ENCODE results near the gene BARX1. TPM values are rescaled to one million over a fixed set of nuclear protein-coding genes. Genes with fewer than 3 reads are reported as not detected.
"Not testable (repeated sequence)": the region's sequence is repeated elsewhere in the genome, so short reads cannot be mapped to it uniquely, and the experiment has no call there.

The BARX1 gene
- total RNA-seq, 2 experiments from 2014 or later: 1.8 to 1.9 TPM

GRCh38 chr9:93964685-93965084 is 9.5 kb upstream of the BARX1 start:
- no peak for ATAC-seq
- POLR2A ChIA-PET: no interaction called here
- no peaks in the 10 kb centered on the region for H3K36me3 Mint-ChIP-seq (ENCODE audit: low read depth)
- H3K4me3 Mint-ChIP-seq: no peak overlapping the region
- no peak overlapping the region for H3K27ac Mint-ChIP-seq
- no peaks in the 10 kb centered on the region for H3K9me3 Mint-ChIP-seq (ENCODE audit: low read depth)
- CTCF ChIA-PET: interaction anchor here (0.6 to 4.0 kb wide), 7 partner anchors 15 to 323 kb away, joined by 3 to 24 read pairs (median 4); no protein-coding TSS in a partner anchor
- H3K27me3 Mint-ChIP-seq: peaks cover 29% of the 10 kb centered on the region
- intact Hi-C loops (cut with DNase I, micrococcal nuclease): no loop called here
- peaks cover 14% of the 10 kb centered on the region for H3K4me1 Mint-ChIP-seq
- no peak for DNase-seq

GRCh38 chr9:93963969-93964368 is 8.8 kb upstream of the BARX1 start:
- Mint-ChIP-seq H3K9me3 (ENCODE audit: low read depth) (no peaks in the 10 kb centered on the region), H3K27me3 (peaks cover 35% of the 10 kb centered on the region), H3K36me3 (ENCODE audit: low read depth) (no peaks in the 10 kb centered on the region), H3K4me1 (peaks cover 20% of the 10 kb centered on the region), H3K27ac (no peak overlapping the region), H3K4me3 (no peak overlapping the region)
- POLR2A ChIA-PET: interaction anchor here (0.6 kb wide), 1 partner anchor 1052 kb away, joined by 7 read pairs; no protein-coding TSS in a partner anchor
- no peak for DNase-seq
- intact Hi-C loops (cut with DNase I, micrococcal nuclease): loop anchor here (1.0 kb wide), 4 partner anchors 138 to 804 kb away; no protein-coding TSS in a partner anchor
- no peak for ATAC-seq
- CTCF ChIA-PET: interaction anchor here (0.6 to 4.0 kb wide), 11 partner anchors 15 to 323 kb away, joined by 3 to 24 read pairs (median 3); no protein-coding TSS in a partner anchor

GRCh38 chr9:93963489-93963888 is 8.3 kb upstream of the BARX1 start:
- H3K27ac Mint-ChIP-seq; H3K4me3 Mint-ChIP-seq; H3K36me3 Mint-ChIP-seq (ENCODE audit: low read depth); ATAC-seq; DNase-seq; H3K9me3 Mint-ChIP-seq (ENCODE audit: low read depth): not testable (repeated sequence)
- Mint-ChIP-seq H3K4me1 (peaks cover 24% of the 10 kb centered on the region), H3K27me3 (peaks cover 38% of the 10 kb centered on the region)
- intact Hi-C loops (cut with DNase I, micrococcal nuclease): loop anchor here (1.0 kb wide), 4 partner anchors 137 to 803 kb away; no protein-coding TSS in a partner anchor
- ChIA-PET POLR2A (interaction anchor here (0.6 kb wide), 1 partner anchor 1052 kb away, joined by 7 read pairs; no protein-coding TSS in a partner anchor), CTCF (interaction anchor here (0.6 to 4.0 kb wide), 12 partner anchors 13 to 322 kb away, joined by 3 to 24 read pairs (median 4); no protein-coding TSS in a partner anchor)

GRCh38 chr9:93962561-93963440 is 7.6 kb upstream of the BARX1 start:
- Mint-ChIP-seq H3K4me1 (peaks cover 26% of the 10 kb centered on the region), H3K9me3 (ENCODE audit: low read depth) (no peaks in the 10 kb centered on the region), H3K27me3 (peaks cover 39% of the 10 kb centered on the region), H3K27ac (peak overlapping the region; percentile 65), H3K4me3 (no peak overlapping the region), H3K36me3 (ENCODE audit: low read depth) (no peaks in the 10 kb centered on the region)
- ChIA-PET CTCF (interaction anchor here (0.7 to 4.0 kb wide), 14 partner anchors 10 to 1797 kb away, joined by 3 to 24 read pairs (median 4); no protein-coding TSS in a partner anchor), POLR2A (no interaction called here)
- intact Hi-C loops (cut with DNase I, micrococcal nuclease): loop anchor here (1.0 kb wide), 4 partner anchors 136 to 802 kb away; no protein-coding TSS in a partner anchor
- DNase-seq: peak; percentile 90
- peak; percentile 76 for ATAC-seq

GRCh38 chr9:93962017-93962416 is 6.9 kb upstream of the BARX1 start:
- CTCF ChIA-PET: interaction anchor here (0.7 to 4.0 kb wide), 10 partner anchors 9 to 1798 kb away, joined by 3 to 24 read pairs (median 4); no protein-coding TSS in a partner anchor
- intact Hi-C loops (cut with DNase I, micrococcal nuclease): no loop called here
- DNase-seq (no peak), ATAC-seq (no peak)
- peaks cover 26% of the 10 kb centered on the region for H3K4me1 Mint-ChIP-seq
- H3K27ac Mint-ChIP-seq: no peak overlapping the region
- no peaks in the 10 kb centered on the region for H3K36me3 Mint-ChIP-seq (ENCODE audit: low read depth)
- H3K4me3 Mint-ChIP-seq: no peak overlapping the region
- POLR2A ChIA-PET: no interaction called here
- peaks cover 43% of the 10 kb centered on the region for H3K27me3 Mint-ChIP-seq
- H3K9me3 Mint-ChIP-seq (ENCODE audit: low read depth): no peaks in the 10 kb centered on the region

- peaks cover 26% of the 10 kb centered on the region for H3K4me1 Mint-ChIP-seq
- intact Hi-C loops (cut with DNase I, micrococcal nuclease): no loop called here
- peaks cover 47% of the 10 kb centered on the region for H3K27me3 Mint-ChIP-seq
- no peaks in the 10 kb centered on the region for H3K36me3 Mint-ChIP-seq (ENCODE audit: low read depth)
- ChIA-PET CTCF (interaction anchor here (1.4 to 4.0 kb wide), 2 partner anchors 8 to 279 kb away, joined by 7 to 24 read pairs; no protein-coding TSS in a partner anchor), POLR2A (no interaction called here)
- no peak overlapping the region for H3K27ac Mint-ChIP-seq
- no peaks in the 10 kb centered on the region for H3K9me3 Mint-ChIP-seq (ENCODE audit: low read depth)
- no peak overlapping the region for H3K4me3 Mint-ChIP-seq
- no peak for ATAC-seq
- no peak for DNase-seq
Observed at GRCh38 chr9:93960971-93961841, 6.1 kb upstream of the BARX1 start.

- Mint-ChIP-seq H3K27ac (no peak overlapping the region), H3K27me3 (peaks cover 53% of the 10 kb centered on the region), H3K4me1 (peaks cover 29% of the 10 kb centered on the region), H3K36me3 (ENCODE audit: low read depth) (no peaks in the 10 kb centered on the region), H3K4me3 (no peak overlapping the region), H3K9me3 (ENCODE audit: low read depth) (no peaks in the 10 kb centered on the region)
- ATAC-seq (no peak), DNase-seq (peak; percentile 24)
- ChIA-PET CTCF (interaction anchor here (1.1 kb wide), 1 partner anchor 17 kb away, joined by 3 read pairs; no protein-coding TSS in a partner anchor), POLR2A (no interaction called here)
- intact Hi-C loops (cut with DNase I, micrococcal nuclease): no loop called here
Observed at GRCh38 chr9:93960221-93960970, 5.2 kb upstream of the BARX1 start.

- Mint-ChIP-seq H3K4me3 (peak overlapping the region; percentile 33), H3K36me3 (ENCODE audit: low read depth) (no peaks in the 10 kb centered on the region), H3K27me3 (peaks cover 54% of the 10 kb centered on the region), H3K9me3 (ENCODE audit: low read depth) (no peaks in the 10 kb centered on the region), H3K27ac (no peak overlapping the region), H3K4me1 (peaks cover 30% of the 10 kb centered on the region)
- DNase-seq (no peak), ATAC-seq (no peak)
- ChIA-PET CTCF (interaction anchor here (1.1 kb wide), 1 partner anchor 18 kb away, joined by 3 read pairs; no protein-coding TSS in a partner anchor), POLR2A (no interaction called here)
- intact Hi-C loops (cut with DNase I, micrococcal nuclease): no loop called here
Observed at GRCh38 chr9:93959739-93960154, 4.6 kb upstream of the BARX1 start.

- peaks cover 52% of the 10 kb centered on the region for H3K27me3 Mint-ChIP-seq
- no peak for ATAC-seq
- no peaks in the 10 kb centered on the region for H3K9me3 Mint-ChIP-seq (ENCODE audit: low read depth)
- intact Hi-C loops (cut with DNase I, micrococcal nuclease): no loop called here
- ChIA-PET CTCF (interaction anchor here (0.6 to 1.1 kb wide), 3 partner anchors 18 to 589 kb away, joined by 3 read pairs; no protein-coding TSS in a partner anchor), POLR2A (interaction anchor here (0.6 kb wide), 1 partner anchor 22 kb away, joined by 3 read pairs; no protein-coding TSS in a partner anchor)
- peaks cover 30% of the 10 kb centered on the region for H3K4me1 Mint-ChIP-seq
- no peaks in the 10 kb centered on the region for H3K36me3 Mint-ChIP-seq (ENCODE audit: low read depth)
- H3K27ac Mint-ChIP-seq: no peak overlapping the region
- DNase-seq: peak; percentile 32
- H3K4me3 Mint-ChIP-seq: peak overlapping the region; percentile 59
Observed at GRCh38 chr9:93958819-93959682, 3.9 kb upstream of the BARX1 start.
